B cell (primary cell): Measurements from ENCODE around the gene SHOX. TPM values are rescaled to one million over a fixed set of nuclear protein-coding genes. Genes with fewer than 3 reads are reported as not detected.

ENCODE experiments used
- ATAC-seq: fragments of 200-7000 bp; cut with Tn5 transposase; one replicate; pipeline ENCODE4 v1.10.0; 2021; ENCODE audit warnings: low read depth, mild to moderate bottlenecking, moderate number of reproducible peaks, moderate library complexity
- CTCF ChIA-PET: fragments of 350-600 bp; sonication (Branson Sonifier 250); formaldehyde crosslinking; loops from one replicate; lab custom pipeline; 2021; ENCODE audit warnings: antibody characterized with exemption, inconsistent platforms; lab: Charles Lee
- POLR2A ChIA-PET: fragments of 350-600 bp; sonication (Branson Sonifier 250); formaldehyde crosslinking; loops from one replicate; lab custom pipeline; 2021; ENCODE audit warnings: antibody characterized with exemption; lab: Charles Lee
- DNase-seq: peaks from one replicate; pipeline ENCODE4 v3.0.0; 2013
- H2AFZ ChIP-seq: 2 replicates; pipeline ENCODE4 v1.6.1; 2012; ENCODE audit warnings: mild to moderate bottlenecking, low read depth, low read length; ENCODE audit not compliant: insufficient read depth, poor library complexity, severe bottlenecking
- H3K27ac ChIP-seq, 2 donors: 1 replicate in 1 of 2; 2 replicates in 1 of 2; pipeline ENCODE4 v1.5.1; 2012 to 2013; ENCODE audit warnings: low read length in 2 of 2, mild to moderate bottlenecking in 2 of 2, moderate library complexity in 1 of 2
- H3K27me3 ChIP-seq, 4 experiments: fragments of 200-600 bp in 1 of 4; sonication (generic) in 1 of 4; replicated peaks in 1 of 4; 1 replicate in 2 of 4; 2 replicates in 2 of 4; pipeline versions ENCODE4 v1.6.1 to v1.7.0; 2013 to 2016; ENCODE audit warnings: low read length in 3 of 4, mild to moderate bottlenecking in 2 of 4, mixed read lengths in 1 of 4, moderate library complexity in 1 of 4; ENCODE audit not compliant: insufficient read depth in 4 of 4, control insufficient read depth in 3 of 4; ENCODE audit errors: control extremely low read depth in 1 of 4
- H3K36me3 ChIP-seq, 2 experiments: replicated peaks in 1 of 2; 1 replicate in 1 of 2; 2 replicates in 1 of 2; pipeline versions ENCODE4 v1.6.1 to v1.7.1; 2013; ENCODE audit warnings: low read length in 1 of 2; ENCODE audit not compliant: insufficient read depth in 2 of 2, control insufficient read depth in 1 of 2; ENCODE audit errors: control extremely low read depth in 1 of 2, extremely low read depth in 1 of 2
- H3K4me1 ChIP-seq, 2 donors: fragments of 200-600 bp in 1 of 2; sonication (generic) in 1 of 2; 1 replicate in 1 of 2; 2 replicates in 1 of 2; pipeline versions ENCODE4 v1.5.1 to v1.6.1; 2013 to 2017; ENCODE audit warnings: low read length in 2 of 2; ENCODE audit not compliant: control insufficient read depth in 2 of 2, insufficient read depth in 2 of 2
- H3K4me2 ChIP-seq: replicated peaks from 2 replicates; pipeline ENCODE3; 2012; ENCODE audit warnings: mild to moderate bottlenecking, low read depth, low read length; ENCODE audit not compliant: poor library complexity, severe bottlenecking
- H3K4me3 ChIP-seq, 5 experiments: fragments of 200-600 bp in 1 of 5; sonication (generic) in 1 of 5; 1 replicate in 3 of 5; 2 replicates in 2 of 5; pipeline versions ENCODE4 v1.5.1 to v1.7.0; 2011 to 2016; ENCODE audit warnings: low read length in 4 of 5, mild to moderate bottlenecking in 4 of 5, low read depth in 2 of 5, control low read depth in 1 of 5, moderate library complexity in 1 of 5; ENCODE audit not compliant: insufficient read depth in 1 of 5; ENCODE audit errors: control extremely low read depth in 1 of 5, extremely low read depth in 1 of 5
- H3K79me2 ChIP-seq: fragments of 200-600 bp; sonication (generic); one replicate; pipeline ENCODE4 v1.6.0; 2016; ENCODE audit warnings: low read length; ENCODE audit not compliant: control insufficient read depth, insufficient read depth
- H3K9ac ChIP-seq: fragments of 200-600 bp; sonication (generic); 2 replicates; pipeline ENCODE4 v1.6.1; 2017; ENCODE audit warnings: mild to moderate bottlenecking, low read length, moderate library complexity
- H3K9me3 ChIP-seq, 3 donors: one replicate each; pipeline versions ENCODE4 v1.6.1 to v1.7.1; 2013; ENCODE audit warnings: low read length in 2 of 3; ENCODE audit not compliant: control insufficient read depth in 2 of 3, insufficient read depth in 1 of 3; ENCODE audit errors: control extremely low read depth in 1 of 3
- H4K20me1 ChIP-seq: 2 replicates; pipeline ENCODE4 v1.6.0; 2012; ENCODE audit warnings: mild to moderate bottlenecking, low read length; ENCODE audit not compliant: insufficient read depth, control insufficient read depth, poor library complexity, severe bottlenecking
- H3K27ac Mint-ChIP-seq: one replicate; pipeline ENCODE4 v1.8.0; 2021; ENCODE audit warnings: mixed read lengths
- H3K27me3 Mint-ChIP-seq: one replicate; pipeline ENCODE4 v1.8.0; 2021; ENCODE audit warnings: mixed read lengths
- H3K4me1 Mint-ChIP-seq: one replicate; pipeline ENCODE4 v1.8.0; 2021; ENCODE audit warnings: mixed read lengths
- H3K4me3 Mint-ChIP-seq: one replicate; pipeline ENCODE4 v1.8.0; 2021; ENCODE audit warnings: mixed read lengths
- H3K9me3 Mint-ChIP-seq: one replicate; pipeline ENCODE4 v1.8.0; 2022; ENCODE audit warnings: mixed read lengths; ENCODE audit not compliant: insufficient read depth
- CTCF ChIP-seq: fragments of 200-600 bp; IDR thresholded peaks from one replicate; pipeline ENCODE4 v1.8.0; 2022; ENCODE audit warnings: antibody characterized with exemption, mild to moderate bottlenecking
- EZH2 ChIP-seq: IDR thresholded peaks from 2 replicates; pipeline ENCODE4 v1.6.1; 2012; ENCODE audit warnings: borderline replicate concordance, low read depth, mild to moderate bottlenecking, moderate library complexity, low read length; ENCODE audit not compliant: insufficient read depth, poor library complexity, severe bottlenecking
- WGBS: methylation state at CpG from one replicate; pipeline ENCODE4 v1.1.5; 2013; ENCODE audit warnings: missing lambda C conversion rate; ENCODE audit not compliant: insufficient coverage; 5-methylcytosine and 5-hydroxymethylcytosine counted together
- intact Hi-C: fragments of 100-400 bp; cut with micrococcal nuclease; formaldehyde crosslinking; loops from one replicate; pipeline ENCODE4 v1.10.0; 2022
- polyA plus RNA-seq: library from polyadenylated mRNA; depleted of rRNA; stranded (reverse); fragments of >200 nt; gene quantifications from 2 replicates; pipeline ENCODE4 v1.2.3, GENCODE V29; 2012
- total RNA-seq, 2 donors: library from RNA; stranded (reverse); fragments of 120-200 nt in 1 of 2; gene quantifications; 1 replicate in 1 of 2; 2 replicates in 1 of 2; pipeline versions ENCODE4 v1.2.3 to v1.2.4, GENCODE V29; 2013 to 2022

Gene SHOX
- total and polyA plus RNA-seq, 2 donors (not counting 1 experiment from before 2014, with no cell fraction given), result not detected

DNA sequence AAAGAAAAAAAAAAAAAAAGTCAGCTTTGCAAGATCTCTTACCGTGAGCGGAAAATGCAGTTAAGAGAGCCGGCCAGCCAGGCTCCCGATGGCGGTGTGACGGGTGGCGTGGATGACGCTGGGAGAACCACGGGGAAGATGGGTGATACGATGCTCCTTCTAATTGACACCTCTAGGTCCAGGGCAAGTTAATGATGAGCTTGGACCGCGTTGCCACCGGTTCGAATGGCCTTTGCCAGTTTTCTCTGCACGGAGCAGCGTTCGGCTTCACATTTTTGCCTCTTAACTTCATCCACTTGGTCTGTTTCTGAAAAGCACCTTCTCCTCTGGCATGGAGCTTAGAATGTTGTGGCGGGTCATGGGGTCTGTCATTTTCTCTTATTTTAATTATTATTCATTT is 33.2 kb downstream of the SHOX start:
- Mint-ChIP-seq H3K9me3 (no peaks in the 10 kb centered on the region), H3K4me3 (no peak overlapping the region), H3K27ac (no peak overlapping the region), H3K4me1 (no peaks in the 10 kb centered on the region), H3K27me3 (no peaks in the 10 kb centered on the region)
- WGBS, result 97% methylated on average over 14 of the region's 18 CpGs
- DNase-seq (no peak), ATAC-seq (no peak)
- Histone ChIP-seq H3K4me1 (no peaks in the 10 kb centered on the region), H3K36me3 (no peaks in the 10 kb centered on the region), H3K4me2 (no peak overlapping the region), H3K4me3 (no peak overlapping the region), H3K9me3 (peaks cover 0 to 18% (median 0%) of the 10 kb centered on the region in 3 donors), H3K79me2 (no peaks in the 10 kb centered on the region), H3K9ac (no peak overlapping the region), H4K20me1 (no peaks in the 10 kb centered on the region), H3K27me3 (no peaks in the 10 kb centered on the region), H2AFZ (no peak overlapping the region), H3K27ac (no peak overlapping the region)
- intact Hi-C loops, result no loop called here
- CTCF ChIA-PET, result no interaction called here
- no peak for TF ChIP-seq EZH2
- no peak for TF ChIP-seq CTCF
- POLR2A ChIA-PET, result no interaction called here

DNA sequence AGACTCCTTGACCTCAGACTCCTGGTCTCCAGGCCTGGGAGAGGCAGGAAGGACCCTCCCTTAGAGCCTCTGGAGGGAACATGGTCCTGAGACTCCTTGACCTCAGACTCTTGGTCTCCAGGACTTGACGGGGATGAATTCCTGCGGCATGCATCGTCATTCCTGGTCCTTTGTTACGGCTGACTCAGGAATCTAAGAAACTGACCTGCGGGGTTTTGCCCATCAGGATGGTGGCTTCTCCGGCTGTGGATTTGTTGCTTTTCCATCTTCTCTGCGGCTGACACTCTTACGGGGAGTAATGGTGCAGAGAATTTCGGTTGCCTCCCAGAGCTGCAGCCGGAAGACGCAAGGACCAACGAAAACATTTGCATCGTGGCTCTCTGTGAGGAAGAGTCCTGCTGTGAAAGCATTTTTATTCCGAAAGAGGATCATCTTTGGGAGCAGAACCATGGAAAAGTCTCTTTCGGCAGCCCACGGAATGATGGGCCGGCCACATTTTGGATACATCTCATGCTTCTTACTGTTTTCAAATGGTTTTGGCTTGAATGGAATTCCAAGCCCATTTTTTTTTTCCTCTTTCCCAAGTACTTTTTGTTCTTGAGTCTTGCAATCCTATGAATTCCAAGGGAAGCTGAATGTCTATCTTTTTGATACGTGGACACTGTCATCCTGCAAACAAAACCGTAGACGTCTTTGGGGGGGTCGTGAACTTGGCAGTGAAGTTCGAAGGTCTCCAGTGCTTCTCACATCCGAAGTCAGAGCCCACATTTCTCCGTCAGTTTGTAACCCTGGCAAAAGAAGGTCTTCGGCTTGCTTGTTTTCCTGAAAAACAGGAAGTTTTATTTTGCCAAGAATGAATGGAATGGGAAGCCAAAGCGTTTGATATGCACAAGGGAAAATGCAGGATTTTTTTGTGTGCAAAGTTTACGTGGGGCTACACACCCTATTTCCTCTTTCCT is 36.5 kb downstream of the SHOX start:
- intact Hi-C loops, result no loop called here

More for the DNA sequence above, 36.5 kb downstream of the SHOX start:
- no peaks in the 10 kb centered on the region for H4K20me1 ChIP-seq
- no peak for DNase-seq
- no peak overlapping the region for H2AFZ ChIP-seq
- no peaks in the 10 kb centered on the region for H3K36me3 ChIP-seq
- no peak overlapping the region for H3K27ac ChIP-seq
- no peak overlapping the region for H3K4me3 Mint-ChIP-seq
- no peak overlapping the region for H3K4me2 ChIP-seq
- no peak overlapping the region for H3K9ac ChIP-seq
- no peaks in the 10 kb centered on the region for H3K9me3 Mint-ChIP-seq
- H3K27me3 ChIP-seq, result no peaks in the 10 kb centered on the region
- ChIA-PET POLR2A (no interaction called here), CTCF (no interaction called here)
- no peak overlapping the region for H3K27ac Mint-ChIP-seq
- H3K9me3 ChIP-seq, result peaks cover 0 to 15% (median 0%) of the 10 kb centered on the region in 3 donors
- WGBS, result 68% methylated on average over 21 of the region's 27 CpGs
- H3K27me3 Mint-ChIP-seq, result no peaks in the 10 kb centered on the region
- H3K4me1 ChIP-seq, result no peaks in the 10 kb centered on the region
- no peaks in the 10 kb centered on the region for H3K79me2 ChIP-seq
- H3K4me1 Mint-ChIP-seq, result no peaks in the 10 kb centered on the region
- H3K4me3 ChIP-seq, result no peak overlapping the region
- no peak for TF ChIP-seq EZH2
- no peak for TF ChIP-seq CTCF
- ATAC-seq, result no peak
